Measurements from ENCODE around the gene NUSAP1.
"Not testable (repeated sequence)": the region's sequence is repeated elsewhere in the genome, so short reads cannot be mapped to it uniquely, and the experiment has no call there.

NUSAP1 gene

DNA sequence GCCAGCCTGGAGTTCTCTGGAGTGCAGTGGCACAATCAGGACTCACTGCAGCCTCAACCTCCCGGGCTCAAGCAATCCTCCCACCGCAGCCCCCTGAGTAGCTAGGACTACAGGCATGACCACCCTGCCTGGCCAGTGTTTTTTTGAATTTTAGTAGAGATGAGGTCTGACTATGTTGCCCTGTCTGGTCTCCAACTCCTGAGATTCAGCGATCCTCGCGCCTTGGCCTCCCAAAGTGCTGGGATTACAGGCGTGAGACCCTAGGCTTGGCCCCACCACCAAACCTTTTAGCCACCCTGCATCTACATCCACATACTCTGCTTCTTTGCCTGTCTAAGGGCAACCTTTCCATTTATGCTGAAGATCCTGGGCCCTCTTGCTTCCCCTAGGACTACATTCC, 4.4 kb downstream of the NUSAP1 start:
- Histone ChIP-seq H3K4me1 (ENCODE audit: control insufficient read depth, insufficient read depth, low read length) (no peaks in the 10 kb centered on the region), H3K9me3 (ENCODE audit: control insufficient read depth, low read length) (no peaks in the 10 kb centered on the region), H3K4me3 (ENCODE audit: low read length) (no peak overlapping the region), H3K27me3 (ENCODE audit: control insufficient read depth, insufficient read depth, low read length) (no peaks in the 10 kb centered on the region), H3K9ac (ENCODE audit: low read length) (no peak overlapping the region), H3K36me3 (ENCODE audit: control insufficient read depth, insufficient read depth, low read length) (no peaks in the 10 kb centered on the region)

GRCh38 chr15:41337631-41338522, 5.2 kb downstream of the NUSAP1 start:
- H3K4me1 ChIP-seq (ENCODE audit: control insufficient read depth, insufficient read depth, low read length), result no peaks in the 10 kb centered on the region
- H3K36me3 ChIP-seq (ENCODE audit: control insufficient read depth, insufficient read depth, low read length), result no peaks in the 10 kb centered on the region
- no peaks in the 10 kb centered on the region for H3K9me3 ChIP-seq (ENCODE audit: control insufficient read depth, low read length)
- H3K9ac ChIP-seq (ENCODE audit: low read length), result no peak overlapping the region
- no peak overlapping the region for H3K4me3 ChIP-seq (ENCODE audit: low read length)
- no peaks in the 10 kb centered on the region for H3K27me3 ChIP-seq (ENCODE audit: control insufficient read depth, insufficient read depth, low read length)

DNA sequence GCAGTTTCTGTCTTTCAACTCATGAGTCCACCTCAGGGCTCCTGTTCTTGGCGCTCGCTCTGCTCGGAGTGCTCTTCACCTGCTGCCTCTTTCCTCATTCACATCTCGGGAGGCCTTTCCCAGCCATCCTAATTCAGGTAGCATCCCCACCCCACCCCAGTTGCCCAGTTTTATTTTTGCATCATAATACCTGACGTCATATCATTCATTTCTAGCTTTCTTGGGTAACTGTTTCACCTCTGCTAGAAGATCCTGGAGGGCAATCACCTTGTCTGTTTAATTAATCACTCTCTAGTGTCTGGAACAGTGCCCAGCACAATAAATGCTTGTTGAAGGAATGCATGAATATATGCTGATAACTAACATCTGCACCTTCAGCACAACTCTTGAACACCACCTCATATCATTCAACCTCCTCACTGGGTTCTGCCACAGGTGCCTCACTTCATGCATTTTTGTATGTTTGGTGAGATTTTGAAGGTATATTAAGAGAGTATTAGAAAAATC, 7.6 kb downstream of the NUSAP1 start:
- Histone ChIP-seq H3K9ac (ENCODE audit: low read length) (no peak overlapping the region), H3K4me1 (ENCODE audit: control insufficient read depth, insufficient read depth, low read length) (no peaks in the 10 kb centered on the region), H3K4me3 (ENCODE audit: low read length) (no peak overlapping the region), H3K9me3 (ENCODE audit: control insufficient read depth, low read length) (no peaks in the 10 kb centered on the region), H3K36me3 (ENCODE audit: control insufficient read depth, insufficient read depth, low read length) (no peaks in the 10 kb centered on the region), H3K27me3 (ENCODE audit: control insufficient read depth, insufficient read depth, low read length) (no peaks in the 10 kb centered on the region)

GRCh38 chr15:41341519-41341918, 8.8 kb downstream of the NUSAP1 start:
- H3K9me3 ChIP-seq (ENCODE audit: control insufficient read depth, low read length), result no peaks in the 10 kb centered on the region
- no peak overlapping the region for H3K9ac ChIP-seq (ENCODE audit: low read length)
- no peak overlapping the region for H3K4me3 ChIP-seq (ENCODE audit: low read length)
- H3K4me1 ChIP-seq (ENCODE audit: control insufficient read depth, insufficient read depth, low read length), result no peaks in the 10 kb centered on the region
- no peaks in the 10 kb centered on the region for H3K36me3 ChIP-seq (ENCODE audit: control insufficient read depth, insufficient read depth, low read length)
- H3K27me3 ChIP-seq (ENCODE audit: control insufficient read depth, insufficient read depth, low read length), result no peaks in the 10 kb centered on the region

DNA sequence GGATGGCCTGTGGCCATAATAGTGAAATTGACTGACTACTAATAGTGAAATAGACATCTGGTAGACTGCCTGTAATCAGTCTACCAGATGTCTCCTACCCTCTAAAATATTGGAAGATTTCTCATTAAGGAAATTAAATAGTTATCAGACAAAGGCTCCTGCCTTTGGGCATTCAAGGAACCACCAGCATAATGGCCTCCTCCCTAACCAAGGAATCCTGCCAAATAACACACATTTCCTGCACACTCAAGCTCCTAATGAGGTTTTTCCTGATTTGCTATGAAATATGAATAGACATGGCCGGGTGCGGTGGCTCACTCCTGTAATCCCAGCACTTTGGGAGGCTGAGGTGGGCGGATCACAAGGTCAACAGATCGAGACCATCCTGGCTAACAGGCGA, 14.6 kb downstream of the NUSAP1 start:
- Histone ChIP-seq H3K4me1 (ENCODE audit: control insufficient read depth, insufficient read depth, low read length) (no peaks in the 10 kb centered on the region), H3K36me3 (ENCODE audit: control insufficient read depth, insufficient read depth, low read length) (no peaks in the 10 kb centered on the region)

DNA sequence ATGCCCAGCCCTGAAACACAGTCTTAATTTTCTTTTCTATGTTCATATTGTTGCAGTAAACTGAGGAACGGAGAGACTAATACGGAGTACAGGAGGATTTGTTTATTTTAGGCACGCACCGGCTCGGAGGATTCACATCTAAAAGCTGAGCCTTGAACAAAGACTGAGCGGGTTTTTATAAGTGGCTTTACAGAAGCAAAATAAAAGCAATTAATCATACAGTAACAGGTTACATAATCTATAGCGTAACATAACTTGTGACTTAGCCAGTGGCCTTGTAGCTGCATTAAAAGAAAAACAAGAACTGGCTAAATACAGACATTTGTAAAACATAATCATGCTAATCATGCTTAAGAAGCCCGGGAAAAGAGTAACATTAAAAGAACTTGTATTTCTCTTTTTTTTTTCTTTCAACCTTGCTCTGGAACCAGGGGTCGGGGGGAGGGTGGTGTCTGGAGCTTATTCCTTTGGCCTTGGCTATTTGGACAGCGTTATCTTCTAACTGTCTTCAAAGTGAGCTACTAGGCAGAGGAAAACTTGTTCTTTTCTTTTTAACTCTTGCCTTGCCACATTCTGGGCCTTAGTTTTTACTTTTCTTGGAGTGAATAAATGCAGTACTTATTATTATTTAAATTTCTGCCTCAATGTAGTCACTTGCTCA, 17.5 kb downstream of the NUSAP1 start:
- H3K4me1 ChIP-seq (ENCODE audit: control insufficient read depth, insufficient read depth, low read length), result no peaks in the 10 kb centered on the region
- no peaks in the 10 kb centered on the region for H3K9me3 ChIP-seq (ENCODE audit: control insufficient read depth, low read length)
- H3K27me3 ChIP-seq (ENCODE audit: control insufficient read depth, insufficient read depth, low read length), result no peaks in the 10 kb centered on the region
- H3K9ac ChIP-seq (ENCODE audit: low read length), result no peak overlapping the region
- no peaks in the 10 kb centered on the region for H3K36me3 ChIP-seq (ENCODE audit: control insufficient read depth, insufficient read depth, low read length)
- H3K4me3 ChIP-seq (ENCODE audit: low read length), result no peak overlapping the region

More for the DNA sequence above, 14.6 kb downstream of the NUSAP1 start:
- H3K27me3 ChIP-seq (ENCODE audit: control insufficient read depth, insufficient read depth, low read length), result no peaks in the 10 kb centered on the region
- no peak overlapping the region for H3K4me3 ChIP-seq (ENCODE audit: low read length)
- H3K9me3 ChIP-seq (ENCODE audit: control insufficient read depth, low read length), result no peaks in the 10 kb centered on the region
- no peak overlapping the region for H3K9ac ChIP-seq (ENCODE audit: low read length)

GRCh38 chr15:41354371-41354770, 21.7 kb downstream of the NUSAP1 start:
- Histone ChIP-seq H3K4me3 (ENCODE audit: low read length) (no peak overlapping the region), H3K9me3 (ENCODE audit: control insufficient read depth, low read length) (no peaks in the 10 kb centered on the region), H3K36me3 (ENCODE audit: control insufficient read depth, insufficient read depth, low read length) (no peaks in the 10 kb centered on the region), H3K9ac (ENCODE audit: low read length) (no peak overlapping the region), H3K27me3 (ENCODE audit: control insufficient read depth, insufficient read depth, low read length) (no peaks in the 10 kb centered on the region), H3K4me1 (ENCODE audit: control insufficient read depth, insufficient read depth, low read length) (no peaks in the 10 kb centered on the region)

DNA sequence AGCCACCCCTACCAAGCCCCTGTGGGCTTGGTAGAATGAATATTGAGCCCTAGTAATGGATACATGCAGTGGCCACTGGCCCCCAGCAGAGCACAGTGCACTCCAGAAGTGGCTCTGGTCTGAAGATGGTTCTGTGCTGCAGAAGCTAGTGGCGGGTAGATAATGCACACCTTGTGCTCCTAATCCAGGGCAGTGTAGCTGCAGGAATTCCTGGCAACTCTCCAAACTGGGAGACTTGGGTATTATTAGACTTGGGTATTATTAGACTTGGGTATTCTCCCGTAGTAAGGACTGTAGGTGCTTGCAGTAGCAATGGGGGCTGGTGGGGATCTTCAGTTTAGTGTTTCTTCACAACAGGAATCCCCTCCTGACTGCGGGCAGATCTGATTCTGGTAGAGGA, 34.7 kb downstream of the NUSAP1 start:
- Histone ChIP-seq H3K27me3 (ENCODE audit: control insufficient read depth, insufficient read depth, low read length) (no peaks in the 10 kb centered on the region), H3K9ac (ENCODE audit: low read length) (no peak overlapping the region), H3K36me3 (ENCODE audit: control insufficient read depth, insufficient read depth, low read length) (no peaks in the 10 kb centered on the region)

DNA sequence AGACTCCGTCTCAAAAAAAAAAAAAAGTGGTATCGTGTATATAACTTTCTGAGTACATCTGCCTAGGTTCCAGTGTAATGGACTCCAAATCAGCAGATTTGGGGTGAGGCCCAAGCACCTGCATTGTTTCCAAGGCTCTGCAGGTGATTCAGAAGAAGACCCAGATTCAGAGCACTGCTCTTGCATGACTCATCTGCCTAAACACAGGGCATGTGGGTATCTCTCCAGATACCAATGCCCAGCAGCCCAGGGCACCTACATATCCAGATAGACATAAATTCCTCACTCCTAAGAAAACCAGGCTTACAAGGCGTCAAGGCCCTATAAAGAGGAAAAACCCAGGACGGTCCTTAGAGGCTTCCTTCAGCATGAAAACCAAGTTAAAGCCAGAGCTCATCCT, 45.3 kb downstream of the NUSAP1 start:
- Histone ChIP-seq H3K9ac (ENCODE audit: low read length) (no peak overlapping the region), H3K36me3 (ENCODE audit: control insufficient read depth, insufficient read depth, low read length) (no peaks in the 10 kb centered on the region), H3K27me3 (ENCODE audit: control insufficient read depth, insufficient read depth, low read length) (no peaks in the 10 kb centered on the region), H3K4me3 (ENCODE audit: low read length) (no peak overlapping the region), H3K4me1 (ENCODE audit: control insufficient read depth, insufficient read depth, low read length) (no peaks in the 10 kb centered on the region), H3K9me3 (ENCODE audit: control insufficient read depth, low read length) (no peaks in the 10 kb centered on the region)

More for the DNA sequence above, 34.7 kb downstream of the NUSAP1 start:
- Histone ChIP-seq H3K9me3 (ENCODE audit: control insufficient read depth, low read length) (no peaks in the 10 kb centered on the region), H3K4me3 (ENCODE audit: low read length) (no peak overlapping the region), H3K4me1 (ENCODE audit: control insufficient read depth, insufficient read depth, low read length) (no peaks in the 10 kb centered on the region)

- not testable (repeated sequence) for H3K9ac ChIP-seq (ENCODE audit: low read length); H3K4me1 ChIP-seq (ENCODE audit: control insufficient read depth, insufficient read depth, low read length); H3K9me3 ChIP-seq (ENCODE audit: control insufficient read depth, low read length); H3K36me3 ChIP-seq (ENCODE audit: control insufficient read depth, insufficient read depth, low read length); H3K27me3 ChIP-seq (ENCODE audit: control insufficient read depth, insufficient read depth, low read length); H3K4me3 ChIP-seq (ENCODE audit: low read length)
Measured at GRCh38 chr15:41383974-41384749, 51.5 kb downstream of the NUSAP1 start.

DNA sequence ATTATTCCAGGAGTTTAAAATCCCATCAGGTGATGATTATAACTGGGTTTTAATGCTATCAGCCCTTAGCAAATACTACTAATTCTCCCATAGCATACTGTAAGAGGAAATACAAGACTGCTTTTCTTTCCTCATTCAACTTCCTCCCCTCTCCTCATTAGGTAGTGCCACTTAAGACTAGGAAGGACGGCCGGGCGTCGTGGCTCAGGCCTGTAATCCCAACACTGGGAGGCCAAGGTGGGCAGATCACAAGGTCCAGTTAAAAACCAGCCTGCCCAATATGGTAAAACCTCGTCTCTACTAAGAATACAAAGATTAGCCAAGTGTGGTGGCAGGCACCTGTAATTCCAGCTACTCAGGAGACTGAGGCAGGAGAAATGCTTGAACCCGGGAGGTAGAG, 55.0 kb downstream of the NUSAP1 start:
- Histone ChIP-seq H3K27me3 (ENCODE audit: control insufficient read depth, insufficient read depth, low read length) (no peaks in the 10 kb centered on the region), H3K4me1 (ENCODE audit: control insufficient read depth, insufficient read depth, low read length) (no peaks in the 10 kb centered on the region), H3K9ac (ENCODE audit: low read length) (no peak overlapping the region), H3K9me3 (ENCODE audit: control insufficient read depth, low read length) (no peaks in the 10 kb centered on the region), H3K36me3 (ENCODE audit: control insufficient read depth, insufficient read depth, low read length) (no peaks in the 10 kb centered on the region), H3K4me3 (ENCODE audit: low read length) (no peak overlapping the region)

DNA sequence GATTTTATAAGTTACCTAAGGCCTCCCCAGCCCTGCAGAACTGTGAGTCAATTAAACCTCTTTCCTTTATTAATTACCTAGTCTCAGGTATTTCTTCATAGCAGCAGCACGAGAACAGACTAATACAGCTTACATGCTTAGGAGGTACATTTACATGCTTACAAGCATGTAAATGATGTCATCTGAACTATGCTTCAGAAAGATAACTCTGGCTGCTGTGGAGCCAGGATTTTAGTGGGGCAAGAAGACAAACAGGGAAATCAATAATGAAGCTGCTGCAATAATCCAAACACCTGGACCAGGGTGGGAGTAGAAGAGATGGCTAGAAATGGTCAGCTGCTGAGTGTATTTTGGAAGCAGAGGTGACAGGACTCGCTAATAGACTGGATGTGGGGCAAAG, 60.0 kb downstream of the NUSAP1 start:
- Histone ChIP-seq H3K9ac (ENCODE audit: low read length) (no peak overlapping the region), H3K9me3 (ENCODE audit: control insufficient read depth, low read length) (no peaks in the 10 kb centered on the region), H3K27me3 (ENCODE audit: control insufficient read depth, insufficient read depth, low read length) (no peaks in the 10 kb centered on the region), H3K4me1 (ENCODE audit: control insufficient read depth, insufficient read depth, low read length) (no peaks in the 10 kb centered on the region), H3K36me3 (ENCODE audit: control insufficient read depth, insufficient read depth, low read length) (no peaks in the 10 kb centered on the region), H3K4me3 (ENCODE audit: low read length) (no peak overlapping the region)
